Stimulated activated CD4-positive, alpha-beta T cell treated with anti-CD3 and anti-CD28 coated beads, Interleukin-12 subunit alpha, Interleukin-12 subunit beta, amount 100 ng/mL, for 4 hours (primary cell): ENCODE results near the gene LRRC42.
"Not testable (repeated sequence)": the region's sequence is repeated elsewhere in the genome, so short reads cannot be mapped to it uniquely, and the experiment has no call there.

Experiments
- DNase-seq: peaks from one replicate; pipeline ENCODE4 v3.0.0-alpha.2; 2020

LRRC42 gene

DNA sequence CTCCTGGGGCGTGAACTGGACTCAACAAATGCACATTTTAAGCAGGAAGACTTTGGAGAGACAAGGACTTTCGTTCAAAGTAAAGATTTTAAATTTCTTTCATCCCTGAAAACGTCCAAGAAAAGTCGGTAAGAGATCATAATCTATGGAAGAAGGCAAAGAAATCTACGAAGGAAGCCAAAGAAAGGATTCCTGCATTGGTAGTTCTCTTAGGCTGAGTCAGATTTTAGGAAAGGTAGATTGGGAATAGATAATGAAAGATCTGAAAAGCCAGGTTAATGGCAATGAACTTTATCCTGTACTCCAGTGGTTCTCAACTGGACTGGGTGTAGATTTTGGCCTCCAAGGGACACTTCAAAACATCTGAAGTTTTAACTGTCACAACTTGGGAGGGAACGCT is 3.1 kb upstream of the LRRC42 start:
- DNase-seq: no peak

- DNase-seq: no peak
Observed at GRCh38 chr1:53943490-53944043, 2.6 kb upstream of the LRRC42 start.

- DNase-seq: no peak
Observed at GRCh38 chr1:53944469-53945182, 1.5 kb upstream of the LRRC42 start.

DNA sequence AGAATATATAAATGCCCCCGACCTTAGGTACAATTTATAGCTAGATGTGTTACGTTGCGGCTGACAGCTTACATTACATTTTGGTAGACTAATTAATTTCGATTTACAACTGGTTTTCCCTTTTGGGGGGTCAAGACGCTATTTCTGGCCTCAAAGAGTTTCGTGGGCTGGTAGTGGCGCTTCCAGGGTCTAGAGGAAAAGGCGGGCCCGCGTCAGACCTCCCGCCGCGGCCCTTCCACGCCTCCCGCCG is 1.0 kb upstream of the LRRC42 start:
- no peak for DNase-seq

GRCh38 chr1:53945433-53946251 is 508 bp upstream of the LRRC42 start, which contains the start of gene IFT25:
Gene IFT25 (minus strand): TSS chr1:53945699. CDS start chr1:53940082, 5,617 bp downstream.
- peak; percentile 99 for DNase-seq

GRCh38 chr1:53947172-53947907 is 1.2 kb downstream of the LRRC42 start:
- no peak for DNase-seq

GRCh38 chr1:53948291-53948690 is 2.1 kb downstream of the LRRC42 start:
- DNase-seq: no peak

GRCh38 chr1:53949023-53949990 is 3.2 kb downstream of the LRRC42 start:
- no peak for DNase-seq

- no peak for DNase-seq
Observed at GRCh38 chr1:53951697-53952096, 5.5 kb downstream of the LRRC42 start.

GRCh38 chr1:53954128-53954527 is 8.0 kb downstream of the LRRC42 start:
- DNase-seq: no peak

GRCh38 chr1:53956308-53957168 is 10.4 kb downstream of the LRRC42 start:
- no peak for DNase-seq

- no peak for DNase-seq
Observed at GRCh38 chr1:53957194-53957818, 11.2 kb downstream of the LRRC42 start.

DNA sequence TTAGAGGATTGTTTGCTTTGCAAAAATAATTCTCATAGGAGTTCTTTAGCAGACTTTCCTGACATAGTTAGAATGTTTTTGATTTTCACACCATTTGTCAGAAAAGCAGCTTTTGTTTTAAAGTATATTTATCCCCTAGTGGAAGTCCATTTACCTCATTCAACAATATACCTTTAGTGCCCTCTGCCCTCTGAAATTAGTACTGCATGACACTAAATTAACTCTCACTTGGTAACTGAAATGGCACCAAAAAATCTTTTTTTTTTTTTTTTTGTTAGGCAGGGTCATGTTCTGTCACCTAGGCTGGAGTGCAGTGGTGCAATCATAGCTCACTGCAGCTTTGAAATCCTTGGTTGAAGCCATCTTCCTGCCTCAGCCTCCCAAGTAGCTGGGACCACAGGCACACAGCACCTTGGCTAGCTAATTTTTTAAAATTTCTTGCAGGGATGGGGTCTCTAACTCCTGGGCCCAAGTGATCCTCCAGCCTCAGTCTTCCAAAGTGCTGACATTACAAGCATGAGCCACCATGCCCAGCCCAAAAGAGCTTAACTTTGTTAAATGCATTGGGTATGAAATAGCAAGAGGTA is 13.6 kb downstream of the LRRC42 start:
- DNase-seq: no peak

GRCh38 chr1:53962395-53962794 is 16.2 kb downstream of the LRRC42 start:
- DNase-seq: no peak

- DNase-seq: no peak
Observed at GRCh38 chr1:53963460-53963859, 17.3 kb downstream of the LRRC42 start.

GRCh38 chr1:53964109-53964508 is 18.0 kb downstream of the LRRC42 start:
- no peak for DNase-seq

GRCh38 chr1:53966794-53967193 is 20.6 kb downstream of the LRRC42 start:
- no peak for DNase-seq

DNA sequence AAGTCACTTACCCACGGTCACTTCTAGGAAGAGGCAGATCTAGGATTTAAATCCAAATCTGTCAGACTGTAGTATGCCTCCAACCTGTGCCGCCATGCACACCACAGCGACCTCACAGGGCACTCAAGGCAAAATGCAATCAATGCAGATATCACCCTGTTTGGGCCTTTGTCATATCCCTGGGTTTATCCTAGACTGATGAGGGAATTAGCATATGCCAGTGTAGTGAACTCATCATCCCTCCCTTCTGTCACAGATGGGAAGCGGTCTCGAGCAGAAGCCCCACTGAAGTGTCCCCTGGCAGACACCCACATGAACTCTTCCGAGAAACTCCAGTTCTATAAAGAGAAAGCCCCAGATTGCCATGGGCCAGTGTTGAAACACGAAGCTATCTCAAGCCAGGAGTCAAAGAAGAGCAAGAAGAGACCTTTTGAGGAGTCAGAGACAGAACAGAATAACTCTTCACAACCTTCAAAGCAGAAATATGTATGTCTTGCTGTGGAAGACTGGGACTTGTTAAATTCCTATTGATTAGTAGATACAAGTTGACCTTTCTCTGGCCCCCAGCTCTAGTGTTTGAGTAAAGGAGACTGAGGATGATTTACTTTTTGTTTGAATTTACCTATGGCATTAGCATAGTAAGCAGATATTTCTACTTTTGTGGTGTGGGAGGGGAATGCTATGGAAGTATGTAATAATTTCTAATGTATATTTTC is 21.4 kb downstream of the LRRC42 start:
- no peak for DNase-seq

GRCh38 chr1:53968125-53968513 is 22.0 kb downstream of the LRRC42 start:
- DNase-seq: no peak

DNA sequence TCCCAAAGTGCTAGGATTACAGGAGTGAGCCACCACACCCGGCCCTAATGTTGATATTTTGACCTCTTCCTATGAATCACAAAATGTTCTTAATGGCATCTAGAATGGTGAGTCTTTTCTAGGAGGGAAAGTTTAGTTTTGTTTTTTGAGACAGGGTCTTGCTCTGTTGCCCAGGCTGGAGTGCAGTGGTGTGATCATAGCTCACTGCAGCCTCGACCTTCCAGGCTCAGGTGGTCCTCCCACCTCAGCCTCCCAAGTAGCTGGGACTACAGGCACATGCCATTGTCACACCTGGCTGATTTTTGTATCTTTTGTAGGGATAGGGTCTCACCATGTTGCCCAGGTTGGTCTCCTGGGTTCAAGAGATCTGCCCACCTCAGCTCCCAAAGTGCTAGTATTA is 23.2 kb downstream of the LRRC42 start:
- DNase-seq: not testable (repeated sequence)
